Activated T-helper 1 cell treated with anti-CD3 and anti-CD28 coated beads, Interleukin-12 subunit alpha, Interleukin-12 subunit beta, Interleukin-2, Interleukin-4 antibody, amounts not matched to agents 30 ng/mL and 10 ng/mL and 1 ng/mL, durations not matched to agents 14 hours and 24 hours and 36 hours (primary cell): ENCODE measurements around the gene GADD45GIP1. TPM values are rescaled to one million over a fixed set of nuclear protein-coding genes. Genes with fewer than 3 reads are reported as not detected.
"Not testable (repeated sequence)": the region's sequence is repeated elsewhere in the genome, so short reads cannot be mapped to it uniquely, and the experiment has no call there.

Experiments
- DNase-seq: peaks from one replicate; pipeline ENCODE4 v3.0.0; 2021; ENCODE audit warnings: low spot score
- H3K27ac Mint-ChIP-seq: one replicate; pipeline ENCODE4 v1.8.0; 2021; ENCODE audit warnings: mild to moderate bottlenecking, mixed read lengths
- H3K27me3 Mint-ChIP-seq: one replicate; pipeline ENCODE4 v1.8.0; 2022; ENCODE audit warnings: mild to moderate bottlenecking, moderate library complexity, mixed read lengths; ENCODE audit not compliant: insufficient read depth
- H3K36me3 Mint-ChIP-seq: one replicate; pipeline ENCODE4 v1.8.0; 2021; ENCODE audit warnings: low read depth, mixed read lengths
- H3K4me1 Mint-ChIP-seq: one replicate; pipeline ENCODE4 v1.8.0; 2021; ENCODE audit warnings: low read depth, mixed read lengths
- H3K4me3 Mint-ChIP-seq: one replicate; pipeline ENCODE4 v1.8.0; 2021; ENCODE audit warnings: mild to moderate bottlenecking, moderate library complexity, mixed read lengths
- H3K9me3 Mint-ChIP-seq: one replicate; pipeline ENCODE4 v1.8.0; 2021; ENCODE audit warnings: mixed read lengths
- intact Hi-C: fragments of 100-400 bp; cut with micrococcal nuclease; formaldehyde crosslinking; loops from one replicate; pipeline ENCODE4 v1.15.1; 2024
- total RNA-seq: library from RNA; stranded (reverse); gene quantifications from 2 replicates; pipeline ENCODE4 v1.2.3, GENCODE V29; 2022

GADD45GIP1 gene
- total RNA-seq, 1 donor from 2014 or later: 32.1 TPM

- Mint-ChIP-seq H3K4me1 (peaks cover 14% of the 10 kb centered on the region), H3K27me3 (no peaks in the 10 kb centered on the region), H3K9me3 (no peaks in the 10 kb centered on the region), H3K4me3 (no peak overlapping the region), H3K36me3 (peaks cover 29% of the 10 kb centered on the region), H3K27ac (peak overlapping the region; percentile 52)
- intact Hi-C loops: no loop called here
- DNase-seq: no peak
Observed at GRCh38 chr19:12921047-12921446, 36.0 kb downstream of the GADD45GIP1 start.

- Mint-ChIP-seq H3K4me3 (peak overlapping the region; percentile 75), H3K27ac (peak overlapping the region; percentile 85)
- intact Hi-C loops: no loop called here
Observed at GRCh38 chr19:12918253-12918652, 38.8 kb downstream of the GADD45GIP1 start.

GRCh38 chr19:12915860-12916259 is 41.2 kb downstream of the GADD45GIP1 start:
- peaks cover 33% of the 10 kb centered on the region for H3K4me1 Mint-ChIP-seq
- not testable (repeated sequence) for H3K36me3 Mint-ChIP-seq, H3K27me3 Mint-ChIP-seq, H3K27ac Mint-ChIP-seq, DNase-seq, H3K9me3 Mint-ChIP-seq, H3K4me3 Mint-ChIP-seq
- intact Hi-C loops: loop anchor here (1.0 kb wide), 1 partner anchor 25 kb away; the partner anchor contains the start of gene GCDH

More at GRCh38 chr19:12918253-12918652, 38.8 kb downstream of the GADD45GIP1 start:
- DNase-seq: no peak
- Mint-ChIP-seq H3K36me3 (peaks cover 15% of the 10 kb centered on the region), H3K4me1 (peaks cover 31% of the 10 kb centered on the region), H3K27me3 (no peaks in the 10 kb centered on the region), H3K9me3 (no peaks in the 10 kb centered on the region)

- H3K4me3 Mint-ChIP-seq: peak overlapping the region; percentile 70
- H3K4me1 Mint-ChIP-seq: peaks cover 24% of the 10 kb centered on the region
- peaks cover 3% of the 10 kb centered on the region for H3K36me3 Mint-ChIP-seq
- peak; percentile 51 for DNase-seq
- peak overlapping the region; percentile 95 for H3K27ac Mint-ChIP-seq
- H3K27me3 Mint-ChIP-seq: no peaks in the 10 kb centered on the region
- intact Hi-C loops: no loop called here
- no peaks in the 10 kb centered on the region for H3K9me3 Mint-ChIP-seq
Observed at GRCh38 chr19:12913851-12914690, 43.0 kb downstream of the GADD45GIP1 start.

- Mint-ChIP-seq H3K4me1 (peaks cover 19% of the 10 kb centered on the region), H3K27me3 (no peaks in the 10 kb centered on the region), H3K9me3 (no peaks in the 10 kb centered on the region), H3K27ac (peak overlapping the region; percentile 55), H3K4me3 (no peak overlapping the region), H3K36me3 (peaks cover 3% of the 10 kb centered on the region)
- intact Hi-C loops: no loop called here
- no peak for DNase-seq
Observed at GRCh38 chr19:12913011-12913561, 43.9 kb downstream of the GADD45GIP1 start.

- Mint-ChIP-seq H3K9me3 (no peaks in the 10 kb centered on the region), H3K4me3 (no peak overlapping the region), H3K27ac (no peak overlapping the region), H3K27me3 (no peaks in the 10 kb centered on the region), H3K4me1 (peaks cover 19% of the 10 kb centered on the region), H3K36me3 (peaks cover 3% of the 10 kb centered on the region)
- no peak for DNase-seq
- intact Hi-C loops: no loop called here
Observed at GRCh38 chr19:12912571-12912970, 44.5 kb downstream of the GADD45GIP1 start.

- Mint-ChIP-seq H3K36me3 (peaks cover under 1% of the 10 kb centered on the region), H3K9me3 (no peaks in the 10 kb centered on the region), H3K4me3 (no peak overlapping the region), H3K27me3 (no peaks in the 10 kb centered on the region), H3K27ac (no peak overlapping the region), H3K4me1 (no peaks in the 10 kb centered on the region)
- DNase-seq: no peak
- intact Hi-C loops: no loop called here
Observed at GRCh38 chr19:12907166-12907565, 49.9 kb downstream of the GADD45GIP1 start.

Other genes with a start within 250 kb of the GADD45GIP1 start
- 152 and 153 TPM in 2 replicates for gene TNPO2, start 233.3 kb downstream of the GADD45GIP1 start, total RNA-seq
- gene TRIR, start 222.5 kb downstream of the GADD45GIP1 start, total RNA-seq: 231 and 239 TPM in 2 replicates
- 68.0 and 70.9 TPM in 2 replicates for gene GET3, start 219.7 kb downstream of the GADD45GIP1 start, total RNA-seq
- gene BEST2, start 205.4 kb downstream of the GADD45GIP1 start, total RNA-seq: 0.12 TPM in 1 of 2 replicates, not detected in the other
- 13.3 and 15.7 TPM in 2 replicates for gene HOOK2, start 181.7 kb downstream of the GADD45GIP1 start, total RNA-seq
- gene JUNB, start 165.7 kb downstream of the GADD45GIP1 start, total RNA-seq: 311 and 312 TPM in 2 replicates
- 277 and 280 TPM in 2 replicates for gene PRDX2, start 155.4 kb downstream of the GADD45GIP1 start, total RNA-seq
- gene THSD8, start 155.2 kb downstream of the GADD45GIP1 start, total RNA-seq: 28.0 and 28.1 TPM in 2 replicates
- gene RNASEH2A, start 150.6 kb downstream of the GADD45GIP1 start, total RNA-seq: 36.1 and 37.5 TPM in 2 replicates
- not detected in 2 replicates for gene RTBDN, start 122.6 kb downstream of the GADD45GIP1 start, total RNA-seq
- gene MAST1, start 118.7 kb downstream of the GADD45GIP1 start, total RNA-seq: 1.4 and 1.7 TPM in 2 replicates
- gene DNASE2, start 75.8 kb downstream of the GADD45GIP1 start, total RNA-seq: 22.9 and 23.7 TPM in 2 replicates
- 0.80 and 1.3 TPM in 2 replicates for gene KLF1, start 70.0 kb downstream of the GADD45GIP1 start, total RNA-seq
- 65.9 and 68.8 TPM in 2 replicates for gene GCDH, start 66.1 kb downstream of the GADD45GIP1 start, total RNA-seq
- 1.9 and 4.1 TPM in 2 replicates for gene SYCE2, start 37.9 kb downstream of the GADD45GIP1 start, total RNA-seq
- gene FARSA, start 23.5 kb downstream of the GADD45GIP1 start, total RNA-seq: 217 and 220 TPM in 2 replicates
- gene CALR, start 18.6 kb downstream of the GADD45GIP1 start, total RNA-seq: 913 and 933 TPM in 2 replicates
- gene RAD23A, start 11.4 kb downstream of the GADD45GIP1 start, total RNA-seq: 197 and 202 TPM in 2 replicates
- gene DAND5, start 12.4 kb upstream of the GADD45GIP1 start, total RNA-seq: 0.10 TPM in 2 replicates
- gene NFIX, start 38.3 kb upstream of the GADD45GIP1 start, total RNA-seq: 4.5 and 8.0 TPM in 2 replicates
- 2.4 and 2.5 TPM in 2 replicates for gene LYL1, start 145.6 kb upstream of the GADD45GIP1 start, total RNA-seq
- gene TRMT1, start 159.5 kb upstream of the GADD45GIP1 start, total RNA-seq: 154 and 157 TPM in 2 replicates
- gene NACC1, start 161.0 kb upstream of the GADD45GIP1 start, total RNA-seq: 124 TPM in 2 replicates
- gene STX10, start 193.2 kb upstream of the GADD45GIP1 start, total RNA-seq: 73.8 and 78.1 TPM in 2 replicates
- gene IER2, start 193.2 kb upstream of the GADD45GIP1 start, total RNA-seq: 173 and 175 TPM in 2 replicates